ENCODE results near the gene VBP1. TPM values are rescaled to one million over a fixed set of nuclear protein-coding genes. Genes with fewer than 3 reads are reported as not detected.
A peak's percentile ranks its signal among the peaks of the same experiment; 100 is the strongest.

Gene VBP1
- total and polyA plus RNA-seq, 7 experiments from 2014 or later: 17.3 to 104 (median 27.9) TPM

DNA sequence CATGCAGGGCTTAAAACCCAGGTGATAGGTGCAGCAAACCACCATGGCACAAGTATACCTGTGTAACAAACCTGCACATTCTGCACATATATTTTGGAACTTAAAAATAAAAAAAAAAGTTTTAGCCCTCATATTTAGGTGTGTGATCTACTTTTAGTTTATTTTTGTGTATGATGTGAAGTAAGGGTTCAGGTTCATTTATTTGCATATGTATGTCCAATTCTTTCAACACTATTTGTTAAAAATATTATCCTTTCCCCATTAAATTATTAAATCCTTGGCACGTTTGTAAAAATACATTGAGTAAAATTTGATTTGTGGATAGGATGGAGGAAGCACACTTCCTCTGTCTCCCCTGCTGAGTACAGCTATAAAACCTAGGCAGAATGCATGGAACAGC lies 35.1 kb downstream of the VBP1 start:
- no peak for ATAC-seq
- no peaks in the 10 kb centered on the region for H3K27me3 Mint-ChIP-seq
- H3K27ac ChIP-seq (ENCODE audit: low read depth, low read length): no peak overlapping the region

DNA sequence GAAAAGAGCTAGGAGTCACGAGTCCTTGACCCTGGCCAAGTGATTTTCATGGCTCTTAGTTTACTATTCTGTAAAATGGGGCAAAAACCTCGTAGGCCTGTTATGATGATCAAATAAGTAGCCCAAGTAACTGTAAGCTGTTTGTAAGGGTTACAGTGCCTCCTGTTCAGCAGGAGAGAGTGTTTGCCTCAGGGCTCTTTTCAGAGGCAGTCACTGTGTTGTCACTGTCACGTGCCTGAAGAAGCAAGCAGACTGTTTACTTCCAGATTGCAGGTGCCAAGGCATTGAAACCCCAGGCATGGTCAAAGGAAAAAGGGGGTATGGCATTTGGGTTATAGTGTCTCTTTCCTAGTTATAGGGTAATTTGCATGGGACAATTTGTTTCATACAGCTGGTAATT lies 43.5 kb downstream of the VBP1 start:
- ATAC-seq: no peak
- peaks cover 10 to 40% (median 28%) of the 10 kb centered on the region in 7 donors for H3K4me1 Mint-ChIP-seq

More for the DNA sequence above, 35.1 kb downstream of the VBP1 start:
- peaks cover 0 to 4% (median 0%) of the 10 kb centered on the region in 5 donors for H3K36me3 Mint-ChIP-seq
- Histone ChIP-seq H3K27me3 (ENCODE audit: control insufficient read depth in 2 of 2, insufficient read depth in 2 of 2, low read length in 2 of 2) (no peaks in the 10 kb centered on the region), H3K4me3 (ENCODE audit: low read length) (no peak overlapping the region), H3K36me3 (ENCODE audit: control insufficient read depth in 2 of 3, insufficient read depth in 3 of 3, low read length in 3 of 3) (no peaks in the 10 kb centered on the region), H3K9me3 (ENCODE audit: control insufficient read depth in 2 of 3, low read length in 3 of 3) (no peaks in the 10 kb centered on the region), H3K4me1 (ENCODE audit: control insufficient read depth in 2 of 2, insufficient read depth in 2 of 2, low read length in 2 of 2) (no peaks in the 10 kb centered on the region)
- DNase-seq: no peak
- POLR2A ChIA-PET: no interaction called here
- CTCF ChIA-PET: no interaction called here
- peaks cover 0 to 2% (median 0%) of the 10 kb centered on the region in 11 donors for H3K9me3 Mint-ChIP-seq
- H3K27ac Mint-ChIP-seq: no peak overlapping the region
- H3K4me1 Mint-ChIP-seq: peaks cover 0 to 3% (median 1%) of the 10 kb centered on the region in 7 donors
- H3K4me3 Mint-ChIP-seq: no peak overlapping the region
- intact Hi-C loops (cut with micrococcal nuclease): no loop called here

DNA sequence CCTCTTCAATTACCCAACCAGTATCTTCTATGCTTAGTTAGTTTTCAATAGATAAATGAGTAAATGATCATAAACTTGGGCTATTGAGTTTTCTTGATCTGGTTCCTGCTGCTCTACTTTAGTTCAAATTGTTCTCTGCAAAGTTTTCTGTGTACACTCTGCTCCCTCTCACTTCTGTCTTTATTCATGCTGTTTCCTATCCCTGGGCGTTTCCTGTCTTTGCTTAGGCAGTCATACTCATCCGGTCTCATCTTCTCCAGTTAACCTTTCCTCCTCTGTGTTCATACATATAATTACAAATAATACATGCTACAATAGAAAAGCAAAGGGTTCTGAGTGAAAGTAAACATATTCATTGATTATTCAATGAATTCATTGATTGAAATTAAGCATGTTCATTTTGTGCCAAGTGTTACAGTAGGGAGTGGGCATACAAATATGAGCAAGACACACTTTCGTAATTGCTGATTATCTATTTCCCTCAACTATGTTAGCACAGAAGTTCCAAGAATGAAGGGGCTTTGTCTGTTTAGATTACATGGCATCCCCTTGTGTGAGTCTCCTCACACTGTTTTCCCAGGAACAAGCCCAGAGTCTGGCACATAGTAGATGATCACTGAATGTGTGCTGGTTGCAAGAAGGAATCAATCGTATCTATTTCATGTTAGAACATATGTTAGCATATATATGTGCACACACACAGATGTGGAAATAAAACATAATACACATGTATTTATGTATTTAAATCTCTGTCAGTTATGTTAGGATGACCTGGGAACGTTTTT lies 46.9 kb downstream of the VBP1 start:
- H3K4me1 Mint-ChIP-seq: peaks cover 3 to 31% (median 27%) of the 10 kb centered on the region in 7 donors
- H3K27ac Mint-ChIP-seq: peak overlapping the region; percentile 42 to 90 (median 70)
- ChIA-PET CTCF (interaction anchor here (1.3 kb wide), 1 partner anchor 46 kb away, joined by 3 read pairs; no protein-coding TSS in a partner anchor), POLR2A (interaction anchor here (1.2 kb wide), 2 partner anchors 16 to 47 kb away, joined by 3 to 7 read pairs; partner anchors contain the start of gene VBP1)
- Histone ChIP-seq H3K4me1 (ENCODE audit: control insufficient read depth in 2 of 2, insufficient read depth in 2 of 2, low read length in 2 of 2) (peaks cover 5 to 6% of the 10 kb centered on the region in 2 donors), H3K36me3 (ENCODE audit: control insufficient read depth in 2 of 3, insufficient read depth in 3 of 3, low read length in 3 of 3) (no peaks in the 10 kb centered on the region), H3K27ac (ENCODE audit: low read depth, low read length) (peak overlapping the region; percentile 93), H3K9me3 (ENCODE audit: control insufficient read depth in 2 of 3, low read length in 3 of 3) (no peaks in the 10 kb centered on the region), H3K27me3 (ENCODE audit: control insufficient read depth in 2 of 2, insufficient read depth in 2 of 2, low read length in 2 of 2) (no peaks in the 10 kb centered on the region), H3K4me3 (ENCODE audit: low read length) (peak overlapping the region; percentile 76)
- H3K4me3 Mint-ChIP-seq: peak overlapping the region; percentile 72 to 91 (median 78)
- ATAC-seq (peak; percentile 36), DNase-seq (peak in 7 of 9 donors; percentile 6 to 52 (median 24))
- no peaks in the 10 kb centered on the region for H3K27me3 Mint-ChIP-seq
- intact Hi-C loops (cut with micrococcal nuclease): loop anchor here (2.0 to 10.0 kb wide), 7 partner anchors 46 to 618 kb away; partner anchors contain the start of genes BRCC3 (in 1 of the 2), CMC4 (in 1 of the 2), MTCP1 (in 1 of the 2) and SPRY3 (in 1 of the 2)
- peaks cover 0 to 8% (median 3%) of the 10 kb centered on the region in 5 donors for H3K36me3 Mint-ChIP-seq
- H3K9me3 Mint-ChIP-seq: no peaks in the 10 kb centered on the region

More for the DNA sequence above, 43.5 kb downstream of the VBP1 start:
- peaks cover 5 to 6% of the 10 kb centered on the region in 2 donors for H3K4me1 ChIP-seq (ENCODE audit: control insufficient read depth in 2 of 2, insufficient read depth in 2 of 2, low read length in 2 of 2)
- CTCF ChIA-PET: no interaction called here
- no peaks in the 10 kb centered on the region for H3K9me3 Mint-ChIP-seq
- H3K27me3 Mint-ChIP-seq: no peaks in the 10 kb centered on the region
- no peak overlapping the region for H3K4me3 Mint-ChIP-seq
- H3K36me3 Mint-ChIP-seq: peaks cover 0 to 13% (median 3%) of the 10 kb centered on the region in 5 donors
- intact Hi-C loops (cut with micrococcal nuclease): loop anchor here (5.0 to 10.0 kb wide), 4 partner anchors 187 to 505 kb away; partner anchors contain the start of genes BRCC3 (in 1 of the 2), CMC4 (in 1 of the 2), MTCP1 (in 1 of the 2) and SPRY3 (in 1 of the 2)
- POLR2A ChIA-PET: interaction anchor here (0.8 kb wide), 1 partner anchor 13 kb away, joined by 3 read pairs; no protein-coding TSS in a partner anchor
- H3K27ac ChIP-seq (ENCODE audit: low read depth, low read length): no peak overlapping the region
- no peak overlapping the region for H3K4me3 ChIP-seq (ENCODE audit: low read length)
- no peaks in the 10 kb centered on the region for H3K36me3 ChIP-seq (ENCODE audit: control insufficient read depth in 2 of 3, insufficient read depth in 3 of 3, low read length in 3 of 3)
- no peaks in the 10 kb centered on the region for H3K9me3 ChIP-seq (ENCODE audit: control insufficient read depth in 2 of 3, low read length in 3 of 3)
- H3K27me3 ChIP-seq (ENCODE audit: control insufficient read depth in 2 of 2, insufficient read depth in 2 of 2, low read length in 2 of 2): no peaks in the 10 kb centered on the region
- DNase-seq: no peak
- H3K27ac Mint-ChIP-seq: peak overlapping the region in 1 of 9 donors; percentile 25

DNA sequence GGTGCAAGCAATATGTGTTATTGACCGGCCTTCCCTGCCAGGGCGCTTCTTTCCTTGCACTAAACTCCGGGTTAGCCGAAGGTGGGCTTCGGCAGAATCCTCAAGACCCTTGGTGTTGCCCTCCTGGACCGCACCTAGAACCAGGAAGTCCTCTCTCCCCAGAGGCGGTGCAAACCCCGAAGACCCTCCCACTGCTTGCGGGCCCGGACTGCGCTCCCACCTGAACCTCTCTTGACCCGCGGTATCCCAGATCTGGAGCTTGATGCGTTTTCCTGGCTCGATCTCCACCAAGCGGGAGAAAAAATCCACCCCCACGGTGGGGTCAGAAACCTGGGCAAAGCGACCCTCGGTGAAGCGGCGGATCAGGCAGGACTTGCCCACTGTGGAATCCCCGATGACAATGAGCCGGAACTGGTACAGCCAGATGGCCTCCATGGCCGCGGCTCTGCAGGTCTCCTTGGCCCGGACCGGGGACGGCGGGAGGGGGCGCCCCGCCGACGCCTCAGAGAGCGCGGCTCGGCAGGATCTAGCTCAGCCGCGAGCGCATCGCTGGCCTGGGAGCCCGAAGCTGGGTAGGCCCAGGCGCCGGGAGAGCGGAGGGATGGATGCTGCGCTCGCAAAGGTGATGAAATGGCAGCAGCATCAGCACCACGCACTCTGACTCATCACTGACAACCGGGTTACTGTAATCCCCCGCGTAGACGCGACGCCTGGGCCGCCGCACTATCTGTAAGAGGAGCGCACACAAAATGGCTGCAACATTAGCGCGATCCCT lies 47.8 kb downstream of the VBP1 start, which contains the start of gene RAB39B:
Gene RAB39B (minus strand): TSS at position 638 of the 775 bp plus-strand sequence. CDS start 203 bp downstream, at position 435.
- H3K27me3 ChIP-seq (ENCODE audit: control insufficient read depth in 2 of 2, insufficient read depth in 2 of 2, low read length in 2 of 2): no peaks in the 10 kb centered on the region
- intact Hi-C loops (cut with micrococcal nuclease): loop anchor here (1.0 to 10.0 kb wide), 11 partner anchors 47 to 617 kb away; partner anchors contain the start of genes VAMP7 (in 2 of the 2), VBP1 (in 2 of the 2), BRCC3 (in 1 of the 2) and CMC4 (in 1 of the 2)
- ChIA-PET POLR2A (interaction anchor here (0.7 to 1.2 kb wide), 3 partner anchors 17 to 194 kb away, joined by 3 to 7 read pairs (median 3); partner anchors contain the start of genes CMC4, MTCP1 and VBP1), CTCF (interaction anchor here (1.3 kb wide), 1 partner anchor 47 kb away, joined by 3 read pairs; no protein-coding TSS in a partner anchor)
- H3K27ac Mint-ChIP-seq: peak within 1 kb of the TSS; percentile 42 to 92 (median 85)
- peak; percentile 95 for ATAC-seq
- peak within 1 kb of the TSS; percentile 72 to 91 (median 78) for H3K4me3 Mint-ChIP-seq
- peaks cover 5 to 6% of the 10 kb centered on the region in 2 donors for H3K4me1 ChIP-seq (ENCODE audit: control insufficient read depth in 2 of 2, insufficient read depth in 2 of 2, low read length in 2 of 2)
- no peaks in the 10 kb centered on the region for H3K27me3 Mint-ChIP-seq
- peak within 1 kb of the TSS; percentile 93 for H3K27ac ChIP-seq (ENCODE audit: low read depth, low read length)
- peak within 1 kb of the TSS; percentile 76 for H3K4me3 ChIP-seq (ENCODE audit: low read length)
- H3K9me3 ChIP-seq (ENCODE audit: control insufficient read depth in 2 of 3, low read length in 3 of 3): no peaks in the 10 kb centered on the region
- H3K4me1 Mint-ChIP-seq: peaks cover 3 to 38% (median 27%) of the 10 kb centered on the region in 7 donors
- H3K9me3 Mint-ChIP-seq: peaks cover 0 to 6% (median 0%) of the 10 kb centered on the region in 11 donors
- H3K36me3 Mint-ChIP-seq: peaks cover 0 to 8% (median 3%) of the 10 kb centered on the region in 5 donors
- DNase-seq: peak; percentile 24 to 78 (median 62)
- no peaks in the 10 kb centered on the region for H3K36me3 ChIP-seq (ENCODE audit: control insufficient read depth in 2 of 3, insufficient read depth in 3 of 3, low read length in 3 of 3)

DNA sequence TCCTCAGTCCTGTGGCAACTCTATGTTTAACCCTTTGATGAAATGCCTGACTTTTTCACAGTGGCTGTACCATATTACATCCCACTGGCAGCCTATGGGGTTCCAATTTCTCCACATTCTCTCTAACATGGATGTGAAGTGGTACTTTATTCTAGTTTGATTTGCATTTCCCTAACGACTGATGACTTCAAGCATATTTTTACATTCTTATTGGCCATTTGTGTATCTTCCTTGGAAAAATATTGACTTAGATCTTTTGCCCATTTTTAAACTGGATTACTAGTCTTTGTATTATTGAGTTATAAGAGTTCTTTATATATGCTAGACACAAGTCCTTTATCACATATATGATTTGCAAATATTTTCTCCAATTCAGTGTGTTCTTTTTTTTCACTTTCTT lies 50.2 kb downstream of the VBP1 start:
- H3K27ac ChIP-seq (ENCODE audit: low read depth, low read length): no peak overlapping the region
- no peaks in the 10 kb centered on the region for H3K9me3 ChIP-seq (ENCODE audit: control insufficient read depth in 2 of 3, low read length in 3 of 3)
- H3K27me3 ChIP-seq (ENCODE audit: control insufficient read depth in 2 of 2, insufficient read depth in 2 of 2, low read length in 2 of 2): no peaks in the 10 kb centered on the region
- Mint-ChIP-seq H3K36me3 (peaks cover 0 to 2% (median 0%) of the 10 kb centered on the region in 5 donors), H3K4me3 (no peak overlapping the region), H3K4me1 (peaks cover 3 to 26% (median 21%) of the 10 kb centered on the region in 7 donors), H3K27me3 (no peaks in the 10 kb centered on the region), H3K9me3 (peaks cover 0 to 8% (median 1%) of the 10 kb centered on the region in 11 donors), H3K27ac (peak overlapping the region in 3 of 9 donors; percentile 14 to 31 (median 14))
- H3K4me3 ChIP-seq (ENCODE audit: low read length): no peak overlapping the region
- DNase-seq (no peak), ATAC-seq (no peak)
- ChIA-PET POLR2A (no interaction called here), CTCF (no interaction called here)
- no peaks in the 10 kb centered on the region for H3K36me3 ChIP-seq (ENCODE audit: control insufficient read depth in 2 of 3, insufficient read depth in 3 of 3, low read length in 3 of 3)
- intact Hi-C loops (cut with micrococcal nuclease): loop anchor here (10.0 kb wide), 3 partner anchors 348 to 498 kb away; partner anchors contain the start of genes SPRY3 (in 1 of the 2) and TMLHE (in 1 of the 2)
- peaks cover 5 to 6% of the 10 kb centered on the region in 2 donors for H3K4me1 ChIP-seq (ENCODE audit: control insufficient read depth in 2 of 2, insufficient read depth in 2 of 2, low read length in 2 of 2)

All from naive thymus-derived CD4-positive, alpha-beta T cell (primary cell).